Neuronal stem cell (in vitro differentiated cells): ENCODE results near the gene CPT1C.
A peak's percentile ranks its signal among the peaks of the same experiment; 100 is the strongest.

ENCODE experiments used
- DNase-seq: peaks from one replicate; pipeline ENCODE4 v3.0.0-alpha.2; 2013; ENCODE audit warnings: low spot score
- H2AFZ ChIP-seq: one replicate; pipeline ENCODE4 v1.6.1; 2013; ENCODE audit warnings: mild to moderate bottlenecking, low read length, inconsistent platforms
- H2AK5ac ChIP-seq: 2 replicates; pipeline ENCODE4 v1.6.1; 2013; ENCODE audit warnings: low read depth, mild to moderate bottlenecking, inconsistent platforms, low read length, moderate library complexity, mixed read lengths
- H2BK120ac ChIP-seq: 2 replicates; pipeline ENCODE4 v1.6.1; 2013; ENCODE audit warnings: low read depth, mild to moderate bottlenecking, inconsistent platforms, low read length, moderate library complexity, mixed read lengths
- H2BK12ac ChIP-seq: one replicate; pipeline ENCODE4 v1.6.1; 2013; ENCODE audit warnings: low read length, inconsistent platforms
- H2BK15ac ChIP-seq: 2 replicates; pipeline ENCODE4 v1.6.1; 2013; ENCODE audit warnings: mild to moderate bottlenecking, low read length, inconsistent platforms, mixed read lengths
- H2BK5ac ChIP-seq: one replicate; pipeline ENCODE4 v1.6.1; 2013; ENCODE audit warnings: inconsistent platforms, mild to moderate bottlenecking, low read length, moderate library complexity
- H3K14ac ChIP-seq: one replicate; pipeline ENCODE4 v1.6.1; 2013; ENCODE audit warnings: low read length, inconsistent platforms
- H3K18ac ChIP-seq: 2 replicates; pipeline ENCODE4 v1.6.1; 2013; ENCODE audit warnings: low read length, inconsistent platforms
- H3K23ac ChIP-seq: 2 replicates; pipeline ENCODE4 v1.6.1; 2013; ENCODE audit warnings: low read depth, mild to moderate bottlenecking, mixed read lengths, low read length, inconsistent platforms; ENCODE audit not compliant: poor library complexity
- H3K27ac ChIP-seq: replicated peaks from 3 replicates; pipeline ENCODE4 v1.5.1; 2013; ENCODE audit warnings: low read length, inconsistent platforms
- H3K27me3 ChIP-seq, 3 experiments: 2 replicates each; pipeline ENCODE4 v1.6.1; 2013; ENCODE audit warnings: low read length in 3 of 3, mild to moderate bottlenecking in 2 of 3, inconsistent platforms in 1 of 3, low read depth in 1 of 3, mixed read lengths in 1 of 3, moderate library complexity in 1 of 3; ENCODE audit not compliant: control insufficient read depth in 3 of 3, insufficient read depth in 3 of 3
- H3K36me3 ChIP-seq, 2 donors: replicated peaks in 1 of 2; 2 replicates each; pipeline ENCODE4 v1.6.1; 2013; ENCODE audit warnings: low read length in 2 of 2; ENCODE audit not compliant: control insufficient read depth in 2 of 2, insufficient read depth in 2 of 2
- H3K4ac ChIP-seq: 2 replicates; pipeline ENCODE4 v1.6.1; 2013; ENCODE audit warnings: inconsistent platforms, mild to moderate bottlenecking, low read length, moderate library complexity
- H3K4me1 ChIP-seq, 2 donors: 1 replicate in 1 of 2; 2 replicates in 1 of 2; pipeline ENCODE4 v1.6.1; 2013; ENCODE audit warnings: low read length in 2 of 2, low read depth in 1 of 2; ENCODE audit not compliant: control insufficient read depth in 2 of 2, insufficient read depth in 1 of 2
- H3K4me2 ChIP-seq: one replicate; pipeline ENCODE4 v1.6.1; 2013; ENCODE audit warnings: mild to moderate bottlenecking, low read length, inconsistent platforms; ENCODE audit not compliant: insufficient read depth, poor library complexity, severe bottlenecking
- H3K4me3 ChIP-seq, 2 donors: 2 replicates each; pipeline ENCODE4 v1.5.1; 2013; ENCODE audit warnings: low read length in 2 of 2, mild to moderate bottlenecking in 2 of 2, inconsistent platforms in 1 of 2, moderate library complexity in 1 of 2
- H3K79me1 ChIP-seq: one replicate; pipeline ENCODE4 v1.6.1; 2013; ENCODE audit warnings: low read depth, mild to moderate bottlenecking, inconsistent platforms, low read length, moderate library complexity
- H3K9ac ChIP-seq: one replicate; pipeline ENCODE4 v1.6.1; 2013; ENCODE audit warnings: mild to moderate bottlenecking, low read depth, low read length, inconsistent platforms; ENCODE audit not compliant: poor library complexity
- H3K9me3 ChIP-seq, 2 donors: replicated peaks in 1 of 2; 2 replicates each; pipeline versions ENCODE3 to v1.6.1; 2013; ENCODE audit warnings: low read length in 2 of 2, mild to moderate bottlenecking in 2 of 2, inconsistent platforms in 1 of 2, low read depth in 1 of 2, mixed read lengths in 1 of 2, moderate library complexity in 1 of 2; ENCODE audit not compliant: control insufficient read depth in 2 of 2, insufficient read depth in 1 of 2
- H4K8ac ChIP-seq: one replicate; pipeline ENCODE4 v1.6.1; 2013; ENCODE audit warnings: low read depth, mild to moderate bottlenecking, inconsistent platforms, low read length, moderate library complexity
- H4K91ac ChIP-seq: one replicate; pipeline ENCODE4 v1.6.1; 2013; ENCODE audit warnings: low read length, low read depth, mild to moderate bottlenecking, inconsistent platforms; ENCODE audit not compliant: poor library complexity
- WGBS, 2 donors: extraction: QIAGEN DNeasy Blood & Tissue Kit; methylation state at CpG; one replicate each; pipeline ENCODE4 v1.1.7; 2013; ENCODE audit warnings: missing lambda C conversion rate in 2 of 2, mixed read lengths in 1 of 2; ENCODE audit not compliant: insufficient read length in 2 of 2, insufficient replicate concordance in 1 of 2; ENCODE audit errors: extremely low coverage in 2 of 2; 5-methylcytosine and 5-hydroxymethylcytosine counted together

Gene CPT1C

GRCh38 chr19:49662011-49662410 is 28.9 kb upstream of the CPT1C start:
- no peak overlapping the region for H2AFZ ChIP-seq
- peaks cover 49 to 63% of the 10 kb centered on the region in 2 donors for H3K36me3 ChIP-seq
- peak overlapping the region; percentile 47 for H3K14ac ChIP-seq
- peaks cover 4 to 5% of the 10 kb centered on the region in 2 donors for H3K9me3 ChIP-seq
- H2BK15ac ChIP-seq = no peak overlapping the region
- H3K27ac ChIP-seq = no peak overlapping the region
- peak overlapping the region; percentile 49 for H3K18ac ChIP-seq
- H3K27me3 ChIP-seq = no peaks in the 10 kb centered on the region
- no peak overlapping the region for H4K8ac ChIP-seq
- no peak overlapping the region for H4K91ac ChIP-seq
- H3K4me3 ChIP-seq = no peak overlapping the region
- peak overlapping the region; percentile 66 for H3K23ac ChIP-seq
- no peak overlapping the region for H2AK5ac ChIP-seq
- WGBS, 2 donors = no CpG with 5 or more reads among the region's 16 CpGs
- H2BK120ac ChIP-seq = no peak overlapping the region
- H3K4ac ChIP-seq = no peak overlapping the region
- no peak for DNase-seq
- peaks cover 5% of the 10 kb centered on the region for H3K79me1 ChIP-seq
- peaks cover 3 to 6% of the 10 kb centered on the region in 2 donors for H3K4me1 ChIP-seq
- H2BK5ac ChIP-seq = peak overlapping the region; percentile 48
- no peak overlapping the region for H3K9ac ChIP-seq
- H2BK12ac ChIP-seq = no peak overlapping the region
- H3K4me2 ChIP-seq = no peak overlapping the region

GRCh38 chr19:49663224-49663623 is 27.7 kb upstream of the CPT1C start:
- Histone ChIP-seq H3K9ac (no peak overlapping the region), H2BK120ac (no peak overlapping the region), H3K18ac (no peak overlapping the region), H4K91ac (no peak overlapping the region), H3K36me3 (peaks cover 42 to 59% of the 10 kb centered on the region in 2 donors), H3K4me1 (peaks cover 3 to 10% of the 10 kb centered on the region in 2 donors), H2AK5ac (peak overlapping the region; percentile 25), H3K4me2 (no peak overlapping the region), H3K79me1 (peaks cover 8% of the 10 kb centered on the region), H3K4ac (no peak overlapping the region), H3K27ac (no peak overlapping the region), H3K9me3 (peaks cover 4 to 5% of the 10 kb centered on the region in 2 donors), H3K4me3 (no peak overlapping the region), H3K27me3 (no peaks in the 10 kb centered on the region), H3K14ac (no peak overlapping the region), H3K23ac (no peak overlapping the region), H2BK5ac (no peak overlapping the region), H2AFZ (no peak overlapping the region), H2BK12ac (no peak overlapping the region), H2BK15ac (no peak overlapping the region), H4K8ac (no peak overlapping the region)
- WGBS, 2 donors = no CpG with 5 or more reads among the region's 12 CpGs
- DNase-seq = no peak

GRCh38 chr19:49664171-49665035 is 26.5 kb upstream of the CPT1C start:
- Histone ChIP-seq H2BK15ac (no peak overlapping the region), H3K18ac (peak overlapping the region; percentile 94), H3K79me1 (peaks cover 8% of the 10 kb centered on the region), H3K14ac (no peak overlapping the region), H3K4me3 (peak overlapping the region; percentile 73 to 87), H3K9ac (peak overlapping the region; percentile 98), H3K27me3 (no peaks in the 10 kb centered on the region), H3K27ac (peak overlapping the region; percentile 74), H3K4me1 (peaks cover 3 to 10% of the 10 kb centered on the region in 2 donors), H3K36me3 (peaks cover 36 to 56% of the 10 kb centered on the region in 2 donors), H3K4ac (no peak overlapping the region), H2BK12ac (no peak overlapping the region), H4K91ac (no peak overlapping the region), H3K23ac (peak overlapping the region; percentile 83), H3K9me3 (peaks cover 4 to 5% of the 10 kb centered on the region in 2 donors), H2BK120ac (no peak overlapping the region), H2AK5ac (no peak overlapping the region), H3K4me2 (peak overlapping the region; percentile 95), H4K8ac (no peak overlapping the region), H2BK5ac (no peak overlapping the region), H2AFZ (peak overlapping the region; percentile 85)
- DNase-seq = peak; percentile 83
- WGBS, 2 donors = no CpG with 5 or more reads among the region's 53 CpGs

- Histone ChIP-seq H3K18ac (peak overlapping the region; percentile 94), H3K9ac (peak overlapping the region; percentile 98), H3K23ac (no peak overlapping the region), H3K79me1 (peaks cover 8% of the 10 kb centered on the region), H2AK5ac (no peak overlapping the region), H2BK12ac (no peak overlapping the region), H3K14ac (no peak overlapping the region), H3K27me3 (no peaks in the 10 kb centered on the region), H3K27ac (no peak overlapping the region), H2BK5ac (no peak overlapping the region), H3K9me3 (peaks cover 2 to 3% of the 10 kb centered on the region in 2 donors), H3K4ac (no peak overlapping the region), H3K4me2 (peak overlapping the region; percentile 95), H3K4me3 (peak overlapping the region; percentile 73 to 87), H2BK120ac (no peak overlapping the region), H4K8ac (no peak overlapping the region), H3K36me3 (peaks cover 34 to 56% of the 10 kb centered on the region in 2 donors), H4K91ac (no peak overlapping the region), H3K4me1 (peaks cover 3 to 10% of the 10 kb centered on the region in 2 donors), H2AFZ (peak overlapping the region; percentile 85), H2BK15ac (no peak overlapping the region)
- DNase-seq = no peak
- WGBS, 2 donors = no CpG with 5 or more reads among the region's 7 CpGs
Observed at GRCh38 chr19:49665036-49665350, 25.9 kb upstream of the CPT1C start.
